COR-L47 (cell line): ENCODE measurements around the gene SLC38A3.
"Not testable (repeated sequence)": the region's sequence is repeated elsewhere in the genome, so short reads cannot be mapped to it uniquely, and the experiment has no call there.

Experiments
- DNase-seq: peaks from one replicate; lab custom pipeline; 2025; lab: John Stamatoyannopoulos, UW

The SLC38A3 gene

GRCh38 chr3:50254577-50255250, 49.6 kb downstream of the SLC38A3 start:
- peak; percentile 26 for DNase-seq

DNA sequence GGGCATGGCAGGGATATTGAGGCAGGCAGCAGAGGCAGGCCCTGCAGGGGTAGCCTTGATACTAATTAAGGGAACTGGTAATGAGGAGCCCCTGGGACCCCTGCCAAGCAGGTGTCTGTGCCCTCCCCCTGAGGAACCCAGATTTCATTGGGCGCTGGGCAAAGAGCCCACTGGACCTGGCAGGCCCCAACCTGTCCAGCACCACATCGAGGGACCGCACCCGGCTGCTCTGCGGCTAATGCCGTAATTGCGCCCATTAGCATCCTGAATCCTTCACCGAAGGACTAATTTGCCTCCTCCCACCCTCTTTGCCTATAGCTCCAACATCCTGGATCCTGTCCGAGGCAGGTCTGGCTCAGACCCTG, 50.2 kb downstream of the SLC38A3 start:
- DNase-seq: peak; percentile 83

- peak; percentile 39 for DNase-seq
Observed at GRCh38 chr3:50256978-50257890, 52.2 kb downstream of the SLC38A3 start.

GRCh38 chr3:50258029-50258680, 53.1 kb downstream of the SLC38A3 start:
- peak; percentile 36 for DNase-seq

DNA sequence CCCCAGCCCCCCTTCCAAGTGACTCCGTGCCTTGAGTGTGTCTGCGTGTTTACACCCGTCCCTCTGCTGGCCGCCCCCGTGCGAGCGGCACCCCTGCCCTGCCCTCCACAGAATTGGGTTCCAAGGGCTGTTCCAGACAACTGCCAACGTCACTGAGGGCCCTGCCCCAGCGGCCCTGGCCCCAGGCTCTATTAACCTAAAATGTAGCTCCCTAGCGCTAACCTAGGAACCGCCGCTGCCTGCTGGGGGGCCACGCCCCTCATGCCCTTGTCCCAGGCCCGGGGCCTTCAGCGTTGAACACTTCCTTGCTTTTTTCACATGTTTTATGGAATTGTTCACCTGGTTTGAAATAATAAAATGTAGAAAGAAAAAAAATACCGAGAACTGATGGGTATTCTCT, 53.9 kb downstream of the SLC38A3 start:
- no peak for DNase-seq

- DNase-seq: no peak
Observed at GRCh38 chr3:50259432-50260026, 54.5 kb downstream of the SLC38A3 start.

- DNase-seq: peak; percentile 69
Observed at GRCh38 chr3:50260027-50260941, 55.2 kb downstream of the SLC38A3 start.

DNA sequence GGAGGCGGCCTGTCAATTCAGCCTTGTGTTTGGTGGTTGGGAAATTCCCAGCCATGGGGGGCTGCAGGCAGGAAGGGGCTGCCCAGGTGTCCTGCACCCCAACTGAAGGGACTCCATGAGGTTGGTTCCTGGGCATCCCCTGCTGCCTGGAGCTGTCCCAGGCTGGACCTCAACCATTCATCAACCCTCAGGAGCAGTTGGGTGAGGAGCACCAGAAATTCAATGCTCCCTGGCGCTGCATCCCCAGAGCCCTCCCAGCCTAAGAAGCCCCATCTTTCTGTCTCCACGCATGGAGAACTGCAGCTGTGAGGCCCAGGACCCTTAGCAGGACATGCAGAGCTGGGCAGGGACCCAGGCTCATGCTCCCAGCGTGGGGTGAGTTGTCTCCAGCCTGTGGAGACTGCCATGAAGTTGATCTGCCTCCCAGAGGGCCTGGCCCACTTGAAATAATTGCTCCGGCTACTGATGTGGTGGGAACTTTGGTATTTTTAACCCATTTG, 55.9 kb downstream of the SLC38A3 start:
- DNase-seq: no peak

- DNase-seq: no peak
Observed at GRCh38 chr3:50261505-50261904, 56.4 kb downstream of the SLC38A3 start.

GRCh38 chr3:50262200-50262599, 57.1 kb downstream of the SLC38A3 start:
- not testable (repeated sequence) for DNase-seq

GRCh38 chr3:50262778-50263177, 57.7 kb downstream of the SLC38A3 start:
- DNase-seq: no peak

GRCh38 chr3:50263478-50264382, 58.7 kb downstream of the SLC38A3 start:
- DNase-seq: no peak

DNA sequence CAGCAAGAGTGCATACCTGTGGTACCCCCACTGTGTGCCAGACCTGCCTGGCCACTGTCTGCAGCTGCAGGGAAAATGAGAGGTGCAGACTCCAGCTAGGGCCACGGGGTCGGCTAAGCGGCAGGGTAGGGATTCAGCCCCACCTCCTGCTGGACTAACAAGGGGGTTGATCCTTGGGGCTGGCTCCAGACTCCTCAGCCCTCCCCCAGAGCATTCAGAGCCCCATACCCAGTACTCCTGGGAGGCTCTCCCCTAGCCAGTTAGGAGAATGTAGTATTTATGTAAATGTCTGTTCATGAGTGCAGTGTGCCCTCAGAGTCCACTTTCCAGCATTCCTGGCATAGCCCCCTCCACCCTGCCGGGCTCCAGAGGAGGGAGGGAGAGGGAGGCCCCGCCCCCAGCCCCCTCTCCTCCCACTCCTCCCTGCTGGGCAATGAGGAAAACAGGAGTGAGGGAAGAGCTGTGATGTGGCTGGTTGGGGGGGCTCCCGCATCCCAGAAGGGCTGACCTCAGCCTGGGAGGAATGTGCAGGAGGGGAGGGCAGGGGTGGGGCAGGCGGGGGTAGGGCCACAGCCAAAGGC, 59.4 kb downstream of the SLC38A3 start:
- peak; percentile 9 for DNase-seq

- no peak for DNase-seq
Observed at GRCh38 chr3:50264964-50265485, 60.0 kb downstream of the SLC38A3 start.

DNA sequence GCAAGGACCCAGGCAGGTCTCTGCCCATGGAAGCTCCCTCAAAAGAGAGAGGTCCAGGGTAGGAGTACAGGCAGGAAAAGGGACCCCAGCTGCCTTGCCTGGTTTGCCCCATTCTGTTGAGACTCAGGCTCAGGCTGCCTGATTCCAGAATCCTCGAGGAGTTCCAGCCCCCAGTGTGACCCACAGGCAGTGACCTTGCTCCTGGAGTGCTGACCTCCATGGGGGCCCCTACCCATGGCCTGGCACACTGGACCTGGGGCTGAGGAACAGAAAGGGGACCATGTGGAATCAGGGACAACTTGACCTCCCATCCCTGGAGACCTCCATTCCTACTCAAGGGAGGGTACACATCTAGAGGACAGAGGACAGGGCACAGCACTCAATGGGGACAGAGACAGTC, 60.5 kb downstream of the SLC38A3 start:
- no peak for DNase-seq

DNA sequence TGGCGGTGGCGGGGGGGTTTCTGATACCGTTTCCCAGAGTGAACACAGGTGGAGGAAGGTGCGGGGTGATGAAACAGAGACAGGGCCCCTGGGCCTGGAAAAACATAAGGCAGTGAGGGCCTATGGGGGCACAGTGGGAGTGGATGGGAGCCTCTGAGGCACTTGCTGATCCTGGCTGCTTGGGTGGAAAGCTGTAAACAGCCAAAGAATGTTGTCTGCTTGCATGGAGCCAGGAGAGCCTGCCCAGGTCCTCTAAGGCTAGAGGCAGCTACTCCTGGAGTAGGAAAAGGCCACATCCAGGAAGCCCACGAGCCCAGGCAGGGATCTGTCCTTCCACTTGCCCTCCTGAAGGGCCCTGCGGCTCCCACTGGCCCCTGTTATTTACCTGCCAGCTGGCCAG, 60.9 kb downstream of the SLC38A3 start:
- no peak for DNase-seq

DNA sequence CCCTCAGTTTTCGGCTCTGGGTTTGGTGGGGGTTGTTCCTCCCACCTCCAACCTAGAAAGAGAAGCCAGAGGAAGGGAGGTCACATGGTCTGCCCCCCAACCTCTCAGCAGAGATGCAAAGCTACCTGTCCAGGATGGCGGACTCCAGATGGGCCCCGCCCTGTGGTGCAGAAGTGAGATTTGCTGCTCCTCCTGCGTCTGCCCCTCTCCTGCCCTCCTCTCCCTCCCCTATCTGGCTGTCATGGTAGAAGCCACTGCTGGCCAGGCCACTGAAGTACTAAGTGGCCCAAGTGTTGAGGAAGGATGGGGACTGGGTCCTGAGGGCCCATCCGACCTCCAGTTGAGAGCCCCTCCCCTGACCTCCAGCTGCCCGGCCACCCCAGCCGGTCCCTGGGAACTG, 61.8 kb downstream of the SLC38A3 start:
- no peak for DNase-seq

DNA sequence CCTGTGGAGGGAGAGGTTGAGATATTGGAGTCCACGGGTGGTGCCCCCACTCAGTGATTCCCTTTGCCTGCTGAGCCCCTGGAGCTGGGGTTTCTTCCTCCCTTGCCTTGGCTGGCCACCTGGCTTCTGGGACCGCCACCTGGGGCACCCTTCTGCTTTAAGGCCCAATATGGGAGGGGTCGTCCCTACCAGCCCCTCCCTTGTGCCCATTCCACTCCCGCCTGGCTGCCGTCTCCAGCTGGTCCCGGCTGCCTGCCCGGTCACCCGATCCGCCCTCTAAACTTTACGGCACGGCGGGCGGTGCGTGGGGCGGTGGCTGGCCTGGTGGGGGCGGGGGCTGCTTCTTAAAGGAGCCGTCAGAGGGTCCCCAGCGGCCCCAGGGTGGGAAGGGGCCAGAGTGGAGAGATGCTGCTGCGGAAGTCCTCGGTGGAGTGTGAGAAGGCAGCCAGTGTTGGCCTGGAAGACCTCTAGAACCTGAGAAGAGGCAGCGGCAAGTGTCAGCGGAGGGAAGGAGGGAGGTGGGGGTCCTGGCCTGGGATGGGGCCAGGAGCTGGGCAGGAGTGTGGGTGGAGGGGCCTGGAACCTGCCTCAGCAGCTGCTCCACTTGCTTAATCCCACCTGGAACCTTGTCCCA, 62.3 kb downstream of the SLC38A3 start:
- DNase-seq: peak; percentile 6

DNA sequence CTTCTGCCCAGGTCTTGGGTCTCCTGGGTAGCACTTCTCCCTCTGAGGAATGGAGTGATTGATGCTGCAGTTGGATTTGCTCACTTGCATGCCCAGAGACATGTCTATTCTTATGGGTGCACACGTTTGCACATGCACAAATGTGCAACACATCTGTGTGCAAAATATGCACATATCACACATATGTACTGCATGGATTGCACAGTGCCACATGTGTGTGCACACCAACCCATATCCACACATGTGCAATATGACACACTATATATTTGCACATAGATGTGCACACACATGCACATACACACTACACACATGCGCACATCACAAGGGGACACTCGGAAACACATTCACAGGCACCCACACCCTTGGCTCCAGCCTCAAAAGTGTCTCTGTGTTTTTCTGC, 63.2 kb downstream of the SLC38A3 start:
- no peak for DNase-seq
